GM21786 (cell line): Measurements from ENCODE around the gene CD244.
"Not testable (repeated sequence)": the region's sequence is repeated elsewhere in the genome, so short reads cannot be mapped to it uniquely, and the experiment has no call there.

Experiments
- ATAC-seq: cut with Tn5 transposase; IDR thresholded peaks from one replicate; pipeline ENCODE4 v1.9.1; 2021; ENCODE audit not compliant: unreplicated experiment

CD244 gene

GRCh38 chr1:160862203-160863060, at the start of gene CD244:
CD244 (minus strand) TSS chr1:160862887; CDS start chr1:160862677, 210 bp downstream.
- ATAC-seq = peak; percentile 69

GRCh38 chr1:160911925-160912324, 49.2 kb upstream of the CD244 start:
- ATAC-seq = no peak

GRCh38 chr1:160911441-160911840, 48.8 kb upstream of the CD244 start:
- no peak for ATAC-seq

- ATAC-seq = no peak
Observed at GRCh38 chr1:160910170-160910750, 47.6 kb upstream of the CD244 start.

- no peak for ATAC-seq
Observed at GRCh38 chr1:160907976-160908375, 45.3 kb upstream of the CD244 start.

- no peak for ATAC-seq
Observed at GRCh38 chr1:160905617-160905989, 42.9 kb upstream of the CD244 start.

- no peak for ATAC-seq
Observed at GRCh38 chr1:160904783-160905616, 42.3 kb upstream of the CD244 start.

- ATAC-seq = not testable (repeated sequence)
Observed at GRCh38 chr1:160902251-160902650, 39.6 kb upstream of the CD244 start.

GRCh38 chr1:160901768-160902167, 39.1 kb upstream of the CD244 start:
- ATAC-seq = no peak

GRCh38 chr1:160900683-160901082, 38.0 kb upstream of the CD244 start:
- ATAC-seq = not testable (repeated sequence)

- ATAC-seq = not testable (repeated sequence)
Observed at GRCh38 chr1:160894368-160895135, 31.9 kb upstream of the CD244 start.

- ATAC-seq = no peak
Observed at GRCh38 chr1:160891474-160891873, 28.8 kb upstream of the CD244 start.

- ATAC-seq = no peak
Observed at GRCh38 chr1:160888926-160889325, 26.2 kb upstream of the CD244 start.

- ATAC-seq = no peak
Observed at GRCh38 chr1:160887071-160887470, 24.4 kb upstream of the CD244 start.

- ATAC-seq = no peak
Observed at GRCh38 chr1:160885042-160885441, 22.4 kb upstream of the CD244 start, which contains the start of gene ITLN1. ITLN1 (minus strand) TSS chr1:160885180; CDS start chr1:160884877, 303 bp downstream.

GRCh38 chr1:160884579-160884978, 21.9 kb upstream of the CD244 start:
- no peak for ATAC-seq

GRCh38 chr1:160883581-160884513, 21.2 kb upstream of the CD244 start:
- ATAC-seq = no peak

GRCh38 chr1:160882582-160882981, 19.9 kb upstream of the CD244 start:
- no peak for ATAC-seq

GRCh38 chr1:160881264-160881663, 18.6 kb upstream of the CD244 start:
- ATAC-seq = not testable (repeated sequence)

- no peak for ATAC-seq
Observed at GRCh38 chr1:160880216-160880615, 17.5 kb upstream of the CD244 start.
